Fibroblast of skin of left quadriceps (primary cell): Measurements from ENCODE around the gene OTULIN.

Experiments used
- DNase-seq, 2 experiments: peaks; one replicate each; pipeline ENCODE4 v3.0.0-alpha.2; 2013; ENCODE audit warnings: low read depth in 2 of 2

The OTULIN gene

DNA sequence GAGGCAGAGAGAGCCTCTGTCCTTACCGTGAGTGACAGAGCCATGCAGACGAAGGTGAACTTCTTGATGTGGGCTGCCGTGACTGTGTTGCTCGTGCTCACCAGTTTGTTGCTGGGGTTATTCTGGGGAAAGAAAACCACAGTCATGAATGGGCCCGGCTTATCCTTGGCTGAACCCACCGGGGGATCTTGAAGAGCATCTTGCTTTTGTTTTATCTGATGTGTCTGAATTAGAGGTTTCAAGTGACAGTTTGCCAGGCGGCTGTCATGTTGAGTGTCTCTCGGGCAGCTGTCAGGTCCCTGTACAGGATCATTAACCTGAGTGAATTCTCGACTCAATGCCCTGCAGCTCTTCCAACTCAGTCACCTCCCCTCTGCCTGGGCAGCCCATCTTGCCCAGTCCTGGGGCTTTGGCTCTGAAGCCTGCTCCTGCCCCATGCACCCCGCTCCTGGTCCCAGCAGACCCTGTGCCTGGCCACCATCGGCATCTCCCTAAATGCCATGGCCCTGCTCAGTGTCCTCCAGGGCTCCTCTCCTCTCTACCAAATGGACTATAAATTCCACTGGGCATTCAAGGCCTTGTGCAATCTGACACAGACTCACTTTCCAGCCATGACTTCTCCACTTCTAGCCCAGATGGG lies 77.4 kb downstream of the OTULIN start:
- DNase-seq = no peak

DNA sequence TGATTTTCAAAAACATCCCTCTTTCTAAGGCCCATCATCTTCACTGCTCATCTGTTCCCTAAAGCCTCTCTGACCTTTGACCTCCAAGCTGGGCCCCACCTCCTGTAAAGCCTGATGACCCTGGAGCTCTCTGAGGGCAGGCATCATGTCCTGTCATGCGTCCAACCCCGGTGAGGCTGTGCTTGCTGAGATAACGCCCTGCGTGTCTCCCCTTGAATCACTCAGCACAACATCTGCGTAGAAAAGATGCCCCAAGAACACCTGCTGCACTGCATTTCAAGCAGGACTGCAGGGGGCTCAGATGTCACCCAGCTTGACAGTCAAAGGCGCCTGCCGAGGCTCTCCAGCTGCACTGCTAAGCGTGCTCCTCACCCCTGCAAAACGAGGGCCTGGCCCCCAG lies 78.0 kb downstream of the OTULIN start:
- no peak for DNase-seq

DNA sequence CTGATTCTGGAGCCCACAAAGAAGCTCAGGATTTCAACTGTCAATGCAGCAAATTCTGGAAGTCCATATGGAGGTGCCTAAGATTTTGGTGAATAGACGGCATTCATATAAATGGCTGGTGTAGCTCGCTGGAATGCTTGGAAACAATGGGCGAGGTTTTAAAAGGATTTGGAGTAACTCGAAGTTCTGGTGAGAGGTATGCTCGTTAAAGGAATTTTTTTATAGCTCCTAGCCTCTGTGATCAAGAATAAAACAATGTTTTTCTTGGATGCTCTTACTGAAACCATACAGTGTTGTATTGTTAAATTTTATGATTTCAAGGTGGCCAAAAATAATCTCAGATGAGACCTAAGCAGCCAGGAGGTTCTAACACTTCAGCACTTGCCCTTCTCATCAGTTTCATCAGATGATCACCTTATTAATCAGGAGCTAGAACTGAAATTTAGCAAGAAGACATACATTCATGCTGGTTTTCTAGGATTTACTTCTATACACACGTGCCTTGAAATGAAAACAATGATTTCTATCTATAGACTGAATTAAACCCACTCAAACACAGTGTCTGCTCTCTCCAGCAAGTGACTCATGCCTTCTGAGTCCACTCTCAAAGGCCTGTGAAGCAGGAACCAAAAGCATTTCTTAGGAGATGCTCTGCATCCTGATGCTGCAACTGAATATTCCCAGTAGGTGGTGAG lies 79.2 kb downstream of the OTULIN start:
- peak in 1 of 2 experiments; percentile 12 for DNase-seq

DNA sequence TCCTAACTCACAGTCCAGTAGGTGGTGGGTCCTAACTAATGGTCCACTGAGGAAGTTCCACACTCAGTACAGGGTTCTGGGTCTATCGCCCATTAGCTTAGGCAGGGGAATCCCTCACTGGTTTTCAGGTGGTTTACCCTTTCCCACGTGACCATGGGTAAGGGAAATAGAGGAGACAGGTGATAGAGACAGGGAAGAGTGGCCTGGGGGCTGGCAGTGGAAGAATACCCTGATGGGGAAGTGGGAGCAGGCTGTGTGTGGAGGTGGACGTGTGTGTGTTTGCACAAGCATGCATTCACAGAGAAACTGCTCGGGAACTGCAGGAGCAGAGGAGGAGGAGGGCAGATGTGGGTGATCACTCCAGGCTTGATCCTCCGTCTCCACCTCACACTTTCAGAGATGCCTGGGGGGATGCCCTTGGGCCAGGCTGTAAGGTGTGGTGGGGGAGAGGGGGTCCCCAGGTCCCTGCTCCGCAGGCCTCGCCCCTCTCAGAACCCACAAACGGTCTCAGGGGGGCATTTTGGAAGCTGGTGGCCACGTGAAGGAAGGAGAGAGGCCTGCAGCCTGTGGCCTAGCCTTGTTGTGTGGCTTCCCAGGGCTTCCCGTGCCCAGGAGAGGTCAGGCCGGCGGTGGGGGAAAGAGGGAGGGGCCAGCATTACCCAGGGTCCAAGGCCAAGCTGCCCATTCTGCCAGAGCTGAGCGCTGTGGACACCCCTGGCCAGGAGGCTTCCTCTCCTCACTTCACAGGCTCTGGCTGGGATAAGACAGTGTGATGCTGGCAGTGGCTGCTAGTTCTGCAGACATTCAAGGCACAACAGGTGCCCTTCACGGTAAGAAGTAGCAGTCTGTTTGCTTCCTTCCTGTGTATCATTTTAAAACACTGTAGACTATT lies 80.0 kb downstream of the OTULIN start:
- DNase-seq = no peak

DNA sequence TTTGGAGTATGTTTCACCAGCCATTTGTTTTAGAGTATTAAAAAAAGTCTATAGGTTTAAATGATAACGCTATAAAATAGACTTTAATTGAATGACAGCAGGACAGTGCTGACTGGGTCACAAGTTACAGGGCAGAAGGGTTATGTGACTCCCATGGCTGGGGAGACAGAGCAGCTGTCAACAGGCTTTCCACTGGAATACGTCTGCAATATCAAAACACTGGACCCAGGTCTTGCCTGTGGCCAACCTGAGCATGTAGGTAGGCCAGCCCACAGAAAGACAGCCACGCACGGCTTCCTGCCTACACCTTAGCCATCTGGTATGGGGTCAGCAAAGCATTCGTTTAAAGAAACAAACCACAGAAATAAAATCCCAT lies 80.7 kb downstream of the OTULIN start:
- no peak for DNase-seq

DNA sequence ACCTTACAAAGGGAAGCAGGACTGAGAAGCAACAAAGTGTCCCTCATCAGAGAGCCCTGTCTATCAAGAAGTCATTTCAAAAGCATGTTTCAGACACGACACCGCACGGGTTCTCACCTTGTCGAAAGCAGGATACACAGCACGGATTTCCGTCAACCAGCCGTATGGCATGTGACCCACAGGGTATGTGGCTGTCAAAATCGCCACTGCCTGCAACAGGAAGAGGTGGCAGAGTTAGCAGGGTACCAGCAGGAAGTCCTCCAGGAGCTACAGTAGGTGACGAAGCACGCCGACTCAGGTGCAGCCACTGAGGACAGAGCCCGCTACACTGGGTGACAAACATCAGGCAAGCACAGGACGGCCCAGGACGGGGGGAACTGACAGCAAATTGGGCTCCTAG lies 81.2 kb downstream of the OTULIN start:
- DNase-seq = no peak

DNA sequence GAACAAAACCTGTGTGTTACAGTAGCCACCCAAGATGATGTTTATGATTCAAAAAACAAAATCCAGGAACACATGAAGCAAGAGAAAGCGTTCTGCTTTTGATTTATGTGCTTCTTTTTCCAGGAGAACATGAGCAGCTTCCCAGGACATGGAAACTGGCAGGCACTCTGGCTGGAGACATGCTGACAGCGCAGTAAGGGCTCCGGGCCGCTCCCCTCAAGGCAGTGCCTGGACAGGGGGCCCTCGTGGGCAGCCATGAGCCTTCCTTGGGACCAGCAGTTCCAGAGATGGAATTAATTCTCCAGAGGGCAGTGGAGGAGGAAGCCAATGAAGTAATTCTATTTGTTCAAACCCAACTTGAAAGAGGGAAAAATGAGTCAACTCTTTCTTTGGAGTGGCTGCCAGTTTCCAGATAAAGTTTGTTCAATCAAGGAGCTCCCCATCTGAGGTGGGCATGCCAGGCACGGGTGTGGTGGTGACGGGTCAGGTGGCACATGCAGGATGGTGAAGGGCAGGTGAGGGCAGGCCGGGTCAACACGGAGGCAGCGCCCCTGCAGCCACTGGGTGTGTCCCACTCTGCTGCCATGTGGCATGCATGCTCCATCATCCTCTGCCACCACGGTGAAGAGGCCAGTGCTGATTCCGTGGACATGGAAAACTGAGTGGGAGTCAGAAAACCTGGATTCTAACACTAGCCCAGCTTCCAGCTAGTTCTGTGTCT lies 83.8 kb downstream of the OTULIN start:
- DNase-seq = no peak
